NCI-H2227 (cell line): ENCODE data around the gene PDCD6IP.
"Not testable (repeated sequence)": the region's sequence is repeated elsewhere in the genome, so short reads cannot be mapped to it uniquely, and the experiment has no call there.

Experiments used
- DNase-seq: peaks from one replicate; lab custom pipeline; 2025; ENCODE audit not compliant: unreplicated experiment; lab: John Stamatoyannopoulos, UW

Gene PDCD6IP

GRCh38 chr3:33792167-33792892 is 6.1 kb upstream of the PDCD6IP start:
- DNase-seq = no peak

- DNase-seq = no peak
Measured at GRCh38 chr3:33795131-33795530, 3.3 kb upstream of the PDCD6IP start.

GRCh38 chr3:33795856-33796536 is 2.4 kb upstream of the PDCD6IP start:
- no peak for DNase-seq

- peak; percentile 40 for DNase-seq
Measured at GRCh38 chr3:33798113-33798417, 365 bp upstream of the PDCD6IP start.

GRCh38 chr3:33799202-33799551 is 747 bp downstream of the PDCD6IP start:
- no peak for DNase-seq

GRCh38 chr3:33803252-33803651 is 4.8 kb downstream of the PDCD6IP start:
- DNase-seq = no peak

GRCh38 chr3:33803894-33804526 is 5.6 kb downstream of the PDCD6IP start:
- DNase-seq = no peak

- DNase-seq = no peak
Measured at GRCh38 chr3:33807191-33807590, 8.8 kb downstream of the PDCD6IP start.

- no peak for DNase-seq
Measured at GRCh38 chr3:33808559-33808958, 10.1 kb downstream of the PDCD6IP start.

GRCh38 chr3:33810545-33810944 is 12.1 kb downstream of the PDCD6IP start:
- DNase-seq = no peak

- no peak for DNase-seq
Measured at GRCh38 chr3:33821989-33822388, 23.6 kb downstream of the PDCD6IP start.

GRCh38 chr3:33823821-33824220 is 25.4 kb downstream of the PDCD6IP start:
- no peak for DNase-seq

GRCh38 chr3:33825111-33825510 is 26.7 kb downstream of the PDCD6IP start:
- DNase-seq = no peak

GRCh38 chr3:33826206-33826605 is 27.8 kb downstream of the PDCD6IP start:
- DNase-seq = no peak

- DNase-seq = no peak
Measured at GRCh38 chr3:33826688-33827087, 28.3 kb downstream of the PDCD6IP start.

- DNase-seq = no peak
Measured at GRCh38 chr3:33829720-33830119, 31.3 kb downstream of the PDCD6IP start.

GRCh38 chr3:33831053-33831452 is 32.6 kb downstream of the PDCD6IP start:
- DNase-seq = no peak

GRCh38 chr3:33833408-33834095 is 35.1 kb downstream of the PDCD6IP start:
- no peak for DNase-seq

GRCh38 chr3:33834096-33834453 is 35.6 kb downstream of the PDCD6IP start:
- DNase-seq = no peak

- not testable (repeated sequence) for DNase-seq
Measured at GRCh38 chr3:33837182-33837581, 38.8 kb downstream of the PDCD6IP start.

GRCh38 chr3:33839283-33839682 is 40.9 kb downstream of the PDCD6IP start:
- no peak for DNase-seq

- DNase-seq = no peak
Measured at GRCh38 chr3:33840179-33840578, 41.7 kb downstream of the PDCD6IP start.
